GM21423 (cell line): Measurements from ENCODE around the gene CCDC34.

Experiments used
- ATAC-seq: cut with Tn5 transposase; IDR thresholded peaks from one replicate; pipeline ENCODE4 v1.9.1; 2021; ENCODE audit warnings: mild to moderate bottlenecking, moderate library complexity; ENCODE audit not compliant: unreplicated experiment

CCDC34 gene

DNA sequence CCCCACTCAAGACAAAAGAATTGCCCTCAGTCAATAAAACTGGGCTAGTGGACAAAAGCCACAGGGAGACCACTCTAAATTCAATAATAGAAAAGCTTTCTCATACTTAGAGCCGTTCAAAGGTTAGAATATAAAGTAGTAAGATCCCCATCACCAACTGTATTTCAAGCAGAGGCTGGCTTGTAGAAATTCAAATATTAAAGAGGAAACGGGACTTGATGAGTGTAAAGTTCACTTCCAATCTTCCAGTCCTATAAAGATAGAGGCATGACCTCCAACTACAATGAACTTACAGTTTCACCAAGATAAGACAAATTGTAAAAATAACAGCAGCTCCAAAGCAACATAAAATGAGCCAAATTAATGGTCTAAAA, 70.4 kb downstream of the CCDC34 start:
- ATAC-seq = no peak

- no peak for ATAC-seq
These were observed 70.9 kb downstream of the CCDC34 start for GRCh38 chr11:27291954-27292636.

GRCh38 chr11:27291302-27291889, 71.6 kb downstream of the CCDC34 start:
- no peak for ATAC-seq

DNA sequence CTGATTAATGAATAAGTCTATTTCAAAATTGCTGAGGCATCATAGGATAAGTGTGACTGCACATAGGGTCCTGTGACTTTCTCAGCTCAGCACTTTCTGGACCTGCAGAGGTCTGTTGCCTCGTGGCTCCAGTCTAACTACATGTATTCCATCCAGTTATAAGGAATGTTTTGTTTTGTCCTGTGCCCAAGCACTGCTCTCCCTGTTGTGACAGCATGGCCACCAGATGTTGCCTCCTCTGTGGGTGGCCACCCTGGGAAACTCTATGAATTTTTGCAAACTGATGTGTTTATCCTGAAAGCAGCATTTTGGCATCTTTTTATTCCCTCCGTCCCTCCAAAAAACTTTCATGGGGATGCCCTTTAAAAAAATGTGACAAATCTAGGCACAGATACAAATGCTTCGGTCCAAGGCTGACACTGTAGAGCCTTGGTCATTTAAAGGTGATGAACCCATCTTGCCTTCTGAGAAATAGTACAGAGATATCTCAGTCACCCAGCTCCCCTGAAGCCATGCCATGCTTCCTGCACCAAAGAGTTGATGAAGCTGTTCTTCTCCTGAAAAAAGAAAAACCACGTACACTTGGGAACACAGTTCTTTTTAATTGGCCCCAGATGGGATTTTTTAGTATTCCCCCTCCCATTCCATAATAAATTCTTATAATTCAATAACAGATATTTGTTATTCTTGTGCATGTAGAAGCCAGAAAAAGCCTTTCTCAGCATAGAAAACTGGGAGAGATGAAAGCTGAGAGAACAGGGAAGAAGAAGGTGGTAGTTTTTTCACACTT, 72.6 kb downstream of the CCDC34 start:
- no peak for ATAC-seq
